Activated CD8-positive, alpha-beta T cell treated with anti-CD3 and anti-CD28 coated beads, Interleukin-2, amount 10 ng/mL, durations not matched to agents 7 days and 5 days (primary cell): ENCODE data around the gene SLC17A4. TPM values are rescaled to one million over a fixed set of nuclear protein-coding genes. Genes with fewer than 3 reads are reported as not detected.

ENCODE experiments used
- ATAC-seq: fragments of 150-1000 bp; cut with Tn5 transposase; one replicate; pipeline ENCODE4 v1.10.0; 2021; ENCODE audit warnings: moderate library complexity
- CTCF ChIA-PET: fragments of 350-600 bp; sonication (Branson Sonifier 250); formaldehyde crosslinking; loops from one replicate; lab custom pipeline; 2021; ENCODE audit warnings: antibody characterized with exemption; lab: Charles Lee
- POLR2A ChIA-PET: fragments of 350-600 bp; sonication (Branson Sonifier 250); formaldehyde crosslinking; loops from one replicate; lab custom pipeline; 2021; ENCODE audit warnings: antibody characterized with exemption; lab: Charles Lee
- DNase-seq: peaks from one replicate; pipeline ENCODE4 v3.0.0-alpha.2; 2020
- H3K27ac Mint-ChIP-seq: one replicate; pipeline ENCODE4 v1.8.0; 2021; ENCODE audit warnings: mild to moderate bottlenecking, mixed read lengths
- H3K27me3 Mint-ChIP-seq: one replicate; pipeline ENCODE4 v1.8.0; 2021; ENCODE audit warnings: low read depth, mixed read lengths
- H3K36me3 Mint-ChIP-seq: one replicate; pipeline ENCODE4 v1.8.0; 2021; ENCODE audit warnings: low read depth, mixed read lengths
- H3K4me1 Mint-ChIP-seq: one replicate; pipeline ENCODE4 v1.8.0; 2021; ENCODE audit warnings: low read depth, mixed read lengths
- H3K4me3 Mint-ChIP-seq: one replicate; pipeline ENCODE4 v1.8.0; 2021; ENCODE audit warnings: mild to moderate bottlenecking, mixed read lengths
- H3K9me3 Mint-ChIP-seq: one replicate; pipeline ENCODE4 v1.8.0; 2022; ENCODE audit warnings: mixed read lengths; ENCODE audit not compliant: insufficient read depth
- total RNA-seq, 2 experiments: library from RNA; stranded (reverse); gene quantifications; one replicate each; pipeline ENCODE4 v1.2.3, GENCODE V29; 2021

Gene SLC17A4, protein sequence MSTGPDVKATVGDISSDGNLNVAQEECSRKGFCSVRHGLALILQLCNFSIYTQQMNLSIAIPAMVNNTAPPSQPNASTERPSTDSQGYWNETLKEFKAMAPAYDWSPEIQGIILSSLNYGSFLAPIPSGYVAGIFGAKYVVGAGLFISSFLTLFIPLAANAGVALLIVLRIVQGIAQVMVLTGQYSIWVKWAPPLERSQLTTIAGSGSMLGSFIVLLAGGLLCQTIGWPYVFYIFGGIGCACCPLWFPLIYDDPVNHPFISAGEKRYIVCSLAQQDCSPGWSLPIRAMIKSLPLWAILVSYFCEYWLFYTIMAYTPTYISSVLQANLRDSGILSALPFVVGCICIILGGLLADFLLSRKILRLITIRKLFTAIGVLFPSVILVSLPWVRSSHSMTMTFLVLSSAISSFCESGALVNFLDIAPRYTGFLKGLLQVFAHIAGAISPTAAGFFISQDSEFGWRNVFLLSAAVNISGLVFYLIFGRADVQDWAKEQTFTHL
- total RNA-seq = not detected

- Mint-ChIP-seq H3K27me3 (peaks cover 21% of the 10 kb centered on the region), H3K9me3 (no peaks in the 10 kb centered on the region), H3K4me3 (no peak within 1 kb of the TSS), H3K4me1 (no peaks in the 10 kb centered on the region), H3K36me3 (no peaks in the 10 kb centered on the region), H3K27ac (no peak within 1 kb of the TSS)
- ChIA-PET POLR2A (no interaction called here), CTCF (interaction anchor here (0.9 to 1.4 kb wide), 3 partner anchors 10 to 35 kb away, joined by 3 to 4 read pairs (median 4); no protein-coding TSS in a partner anchor)
- DNase-seq = no peak
- ATAC-seq = no peak
Observed at GRCh38 chr6:25754535-25754934, at the start of gene SLC17A4. SLC17A4 (plus strand) TSS chr6:25754742; CDS start chr6:25761963, 7,221 bp downstream.

DNA sequence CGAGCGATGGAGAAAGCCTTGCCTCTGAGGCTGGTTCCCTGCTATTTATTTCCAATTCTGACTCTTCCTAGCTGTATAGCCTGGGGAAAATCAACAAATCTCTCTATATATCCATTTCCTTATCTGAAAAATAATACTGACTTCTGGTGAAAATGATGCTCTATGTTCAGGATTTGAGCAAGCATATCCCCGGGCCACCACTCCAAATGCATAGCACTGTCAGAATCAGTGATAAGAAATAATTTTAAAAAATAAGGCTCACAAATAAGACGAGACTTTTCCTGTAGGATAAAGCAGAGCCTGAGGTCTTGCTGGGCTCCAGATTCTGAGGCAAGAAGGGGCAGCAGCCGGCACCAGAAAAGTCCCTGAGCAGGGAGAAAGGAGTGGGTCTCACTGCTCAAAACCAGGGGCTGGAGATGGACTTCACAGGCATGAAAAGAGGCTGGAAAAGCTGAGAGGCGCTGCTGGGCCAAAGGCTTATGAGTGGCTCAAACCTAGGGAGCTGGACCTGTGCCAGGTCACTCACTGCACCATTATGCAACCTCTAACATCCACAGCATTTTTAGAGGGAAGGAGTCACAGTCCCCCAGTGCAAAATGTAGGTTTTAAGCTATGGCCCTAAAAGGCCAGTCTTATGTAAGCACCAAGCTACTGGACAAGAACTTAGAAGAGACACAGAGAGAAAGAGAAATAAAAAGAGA lies 48.1 kb upstream of the SLC17A4 start:
- H3K9me3 Mint-ChIP-seq = no peaks in the 10 kb centered on the region
- peaks cover 21% of the 10 kb centered on the region for H3K27me3 Mint-ChIP-seq
- POLR2A ChIA-PET = no interaction called here
- no peaks in the 10 kb centered on the region for H3K36me3 Mint-ChIP-seq
- ATAC-seq = no peak
- no peak for DNase-seq
- CTCF ChIA-PET = interaction anchor here (1.0 to 1.2 kb wide), 2 partner anchors 10 to 14 kb away, joined by 3 read pairs; no protein-coding TSS in a partner anchor
- H3K4me1 Mint-ChIP-seq = no peaks in the 10 kb centered on the region
- no peak overlapping the region for H3K4me3 Mint-ChIP-seq
- H3K27ac Mint-ChIP-seq = no peak overlapping the region

- H3K9me3 Mint-ChIP-seq = no peaks in the 10 kb centered on the region
- CTCF ChIA-PET = interaction anchor here (1.0 to 1.6 kb wide), 2 partner anchors 11 to 22 kb away, joined by 3 to 4 read pairs; no protein-coding TSS in a partner anchor
- no peaks in the 10 kb centered on the region for H3K36me3 Mint-ChIP-seq
- no peaks in the 10 kb centered on the region for H3K4me1 Mint-ChIP-seq
- H3K4me3 Mint-ChIP-seq = no peak overlapping the region
- POLR2A ChIA-PET = no interaction called here
- ATAC-seq (no peak), DNase-seq (no peak)
- H3K27ac Mint-ChIP-seq = no peak overlapping the region
- H3K27me3 Mint-ChIP-seq = peaks cover 16% of the 10 kb centered on the region
Observed at GRCh38 chr6:25709761-25710160, 44.8 kb upstream of the SLC17A4 start.

DNA sequence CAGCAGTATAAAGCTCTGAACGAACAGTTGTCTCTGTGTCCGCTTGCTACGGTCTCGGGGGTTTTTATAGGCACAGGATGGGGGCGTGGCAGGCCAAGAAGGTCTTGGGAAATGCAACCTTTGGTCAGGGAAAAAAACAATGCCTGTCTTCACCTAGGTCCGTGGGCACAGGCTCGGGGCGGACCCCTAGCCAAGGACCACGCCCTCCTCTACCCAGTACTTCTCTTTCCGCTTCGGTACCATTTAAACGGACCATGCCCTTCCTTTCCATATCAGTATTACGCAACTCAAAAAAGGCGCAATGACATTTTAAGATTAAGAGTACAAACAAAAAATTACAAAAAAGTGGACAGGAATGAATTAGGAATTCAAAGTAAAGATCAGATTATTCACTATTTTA lies 44.3 kb upstream of the SLC17A4 start:
- POLR2A ChIA-PET = no interaction called here
- DNase-seq (no peak), ATAC-seq (no peak)
- H3K4me3 Mint-ChIP-seq = no peak overlapping the region
- H3K4me1 Mint-ChIP-seq = no peaks in the 10 kb centered on the region
- H3K27ac Mint-ChIP-seq = no peak overlapping the region
- CTCF ChIA-PET = interaction anchor here (1.0 to 1.6 kb wide), 2 partner anchors 11 to 22 kb away, joined by 3 to 4 read pairs; no protein-coding TSS in a partner anchor
- no peaks in the 10 kb centered on the region for H3K36me3 Mint-ChIP-seq
- peaks cover 16% of the 10 kb centered on the region for H3K27me3 Mint-ChIP-seq
- H3K9me3 Mint-ChIP-seq = no peaks in the 10 kb centered on the region

- Mint-ChIP-seq H3K4me1 (no peaks in the 10 kb centered on the region), H3K27me3 (peaks cover 7% of the 10 kb centered on the region), H3K9me3 (no peaks in the 10 kb centered on the region), H3K36me3 (no peaks in the 10 kb centered on the region), H3K27ac (no peak overlapping the region), H3K4me3 (no peak overlapping the region)
- POLR2A ChIA-PET = no interaction called here
- CTCF ChIA-PET = interaction anchor here (1.7 kb wide), 1 partner anchor 490 kb away, joined by 4 read pairs; no protein-coding TSS in a partner anchor
- no peak for DNase-seq
- no peak for ATAC-seq
Observed at GRCh38 chr6:25713824-25714223, 40.7 kb upstream of the SLC17A4 start.

DNA sequence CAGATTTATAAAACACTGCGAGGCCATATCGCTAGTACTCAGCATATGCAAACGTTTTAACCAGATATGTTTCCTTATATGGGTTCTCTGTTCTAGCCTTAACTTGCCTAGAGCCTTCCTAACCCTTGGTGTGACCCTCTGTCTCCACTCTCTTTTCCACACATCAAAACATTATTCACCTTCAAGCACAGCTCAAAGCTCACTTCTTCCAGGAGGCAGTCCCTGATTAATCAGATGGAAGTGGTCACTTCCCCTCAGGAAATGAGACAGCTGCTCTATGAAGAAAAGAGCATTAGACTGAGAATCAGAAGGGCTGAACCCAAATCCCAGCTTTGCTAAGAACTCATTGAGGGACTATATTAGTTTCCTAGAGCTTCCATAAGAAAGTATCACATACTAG lies 39.8 kb upstream of the SLC17A4 start:
- no peaks in the 10 kb centered on the region for H3K4me1 Mint-ChIP-seq
- H3K27me3 Mint-ChIP-seq = peaks cover 7% of the 10 kb centered on the region
- no peak overlapping the region for H3K27ac Mint-ChIP-seq
- CTCF ChIA-PET = interaction anchor here (1.7 kb wide), 1 partner anchor 491 kb away, joined by 4 read pairs; no protein-coding TSS in a partner anchor
- H3K4me3 Mint-ChIP-seq = no peak overlapping the region
- H3K36me3 Mint-ChIP-seq = no peaks in the 10 kb centered on the region
- DNase-seq (no peak), ATAC-seq (no peak)
- POLR2A ChIA-PET = no interaction called here
- H3K9me3 Mint-ChIP-seq = no peaks in the 10 kb centered on the region

- H3K4me3 Mint-ChIP-seq = no peak overlapping the region
- peaks cover 12% of the 10 kb centered on the region for H3K27me3 Mint-ChIP-seq
- no peaks in the 10 kb centered on the region for H3K36me3 Mint-ChIP-seq
- ChIA-PET POLR2A (no interaction called here), CTCF (interaction anchor here (0.9 to 1.4 kb wide), 3 partner anchors 9 to 492 kb away, joined by 3 read pairs; no protein-coding TSS in a partner anchor)
- H3K27ac Mint-ChIP-seq = no peak overlapping the region
- DNase-seq (no peak), ATAC-seq (no peak)
- no peaks in the 10 kb centered on the region for H3K4me1 Mint-ChIP-seq
- no peaks in the 10 kb centered on the region for H3K9me3 Mint-ChIP-seq
Observed at GRCh38 chr6:25715794-25716193, 38.7 kb upstream of the SLC17A4 start.

GRCh38 chr6:25717866-25718740 lies 36.4 kb upstream of the SLC17A4 start:
- POLR2A ChIA-PET = no interaction called here
- H3K4me1 Mint-ChIP-seq = no peaks in the 10 kb centered on the region
- ATAC-seq (no peak), DNase-seq (no peak)
- CTCF ChIA-PET = interaction anchor here (0.7 to 2.0 kb wide), 21 partner anchors 9 to 494 kb away, joined by 3 to 12 read pairs (median 3); no protein-coding TSS in a partner anchor
- H3K36me3 Mint-ChIP-seq = no peaks in the 10 kb centered on the region
- H3K27me3 Mint-ChIP-seq = peaks cover 19% of the 10 kb centered on the region
- no peaks in the 10 kb centered on the region for H3K9me3 Mint-ChIP-seq
- no peak overlapping the region for H3K4me3 Mint-ChIP-seq
- no peak overlapping the region for H3K27ac Mint-ChIP-seq

DNA sequence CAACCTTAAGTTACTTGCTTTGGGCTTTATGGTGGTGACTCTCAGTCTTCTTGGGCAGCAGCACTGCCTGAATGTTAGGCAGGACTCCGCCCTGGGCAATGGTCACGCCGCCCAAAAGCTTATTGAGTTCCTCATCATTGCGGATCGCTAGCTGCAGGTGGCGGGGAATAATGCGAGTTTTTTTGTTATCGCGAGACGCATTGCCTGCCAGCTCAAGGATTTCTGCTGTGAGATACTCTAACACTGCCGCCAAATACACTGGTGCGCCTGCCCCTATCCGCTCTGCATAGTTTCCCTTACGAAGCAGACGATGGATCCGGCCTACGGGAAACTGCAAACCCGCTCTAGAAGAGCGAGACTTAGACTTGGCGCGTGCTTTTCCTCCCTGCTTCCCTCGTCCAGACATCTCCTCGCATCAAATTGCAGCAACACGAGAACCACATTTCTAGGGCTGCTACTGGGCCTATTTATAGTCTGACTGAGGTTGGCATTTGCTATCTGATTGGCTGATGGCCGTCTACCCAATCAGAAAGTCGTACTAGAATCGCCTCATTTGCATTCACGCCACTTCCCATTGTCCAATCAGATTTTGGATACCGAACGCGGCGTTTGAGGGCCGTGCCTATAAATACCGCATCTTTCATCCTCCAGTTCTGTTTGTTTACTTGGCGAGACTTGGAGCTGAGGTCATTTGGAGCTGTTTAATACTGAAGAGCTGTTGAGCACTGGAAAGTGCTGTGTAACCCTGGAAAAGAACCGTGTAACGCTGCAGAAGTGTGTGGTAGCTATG lies 28.2 kb upstream of the SLC17A4 start:
- no peaks in the 10 kb centered on the region for H3K36me3 Mint-ChIP-seq
- no peak overlapping the region for H3K4me3 Mint-ChIP-seq
- DNase-seq (no peak), ATAC-seq (no peak)
- H3K4me1 Mint-ChIP-seq = no peaks in the 10 kb centered on the region
- ChIA-PET CTCF (no interaction called here), POLR2A (no interaction called here)
- peaks cover 20% of the 10 kb centered on the region for H3K27me3 Mint-ChIP-seq
- H3K9me3 Mint-ChIP-seq = no peaks in the 10 kb centered on the region
- no peak overlapping the region for H3K27ac Mint-ChIP-seq

DNA sequence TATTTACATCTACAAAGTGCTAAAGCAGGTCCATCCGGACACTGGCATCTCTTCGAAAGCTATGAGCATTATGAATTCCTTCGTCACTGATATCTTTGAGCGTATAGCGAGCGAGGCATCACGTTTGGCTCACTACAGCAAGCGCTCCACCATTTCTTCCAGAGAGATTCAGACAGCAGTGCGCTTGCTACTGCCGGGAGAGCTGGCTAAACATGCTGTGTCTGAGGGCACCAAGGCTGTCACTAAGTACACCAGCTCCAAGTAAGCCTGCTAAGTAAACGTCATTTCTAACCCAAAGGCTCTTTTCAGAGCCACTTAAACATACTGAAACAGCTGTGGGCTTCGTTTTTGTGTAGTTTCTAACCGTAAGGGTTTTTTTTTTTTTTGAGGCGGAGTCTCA lies 27.5 kb upstream of the SLC17A4 start:
- Mint-ChIP-seq H3K4me3 (no peak overlapping the region), H3K9me3 (no peaks in the 10 kb centered on the region), H3K36me3 (no peaks in the 10 kb centered on the region), H3K27ac (no peak overlapping the region), H3K27me3 (peaks cover 20% of the 10 kb centered on the region), H3K4me1 (no peaks in the 10 kb centered on the region)
- no peak for DNase-seq
- ChIA-PET CTCF (interaction anchor here (1.2 kb wide), 1 partner anchor 9 kb away, joined by 3 read pairs; no protein-coding TSS in a partner anchor), POLR2A (no interaction called here)
- ATAC-seq = no peak
